Body of pancreas (tissue), 4 donors: ENCODE measurements around the gene CHORDC1. TPM values are rescaled to one million over a fixed set of nuclear protein-coding genes. Genes with fewer than 3 reads are reported as not detected.

Experiments used
- ATAC-seq: fragments of 150-250 bp; one replicate; pipeline ENCODE4 v1.9.1; 2016
- DNase-seq, 4 donors: peaks; one replicate each; pipeline ENCODE4 v3.0.0-alpha.2; 2019
- H3K27ac ChIP-seq, 4 donors: fragments of 200-600 bp; sonication (generic); 1 replicate in 3 of 4; 2 replicates in 1 of 4; pipeline versions ENCODE4 v1.5.1 to v1.6.1; 2016 to 2019; ENCODE audit warnings: mild to moderate bottlenecking in 1 of 4, mixed read lengths in 1 of 4, moderate library complexity in 1 of 4
- H3K27me3 ChIP-seq, 2 donors: fragments of 200-600 bp; sonication (generic); one replicate each; pipeline ENCODE4 v1.6.0; 2016; ENCODE audit warnings: mild to moderate bottlenecking in 1 of 2
- H3K36me3 ChIP-seq, 2 donors: fragments of 200-600 bp; sonication (generic); replicated peaks in 1 of 2; 2 replicates each; pipeline ENCODE4 v1.5.1; 2016; ENCODE audit warnings: low read depth in 2 of 2; ENCODE audit not compliant: insufficient read depth in 1 of 2
- H3K4me1 ChIP-seq: fragments of 200-600 bp; sonication (generic); one replicate; pipeline ENCODE4 v1.6.0; 2016
- H3K4me3 ChIP-seq, 2 donors: fragments of 200-600 bp; sonication (generic); 1 replicate in 1 of 2; 2 replicates in 1 of 2; pipeline ENCODE4 v1.5.1; 2016 to 2019
- H3K9me3 ChIP-seq, 3 donors: fragments of 200-600 bp; sonication (generic); 1 replicate in 2 of 3; 2 replicates in 1 of 3; pipeline ENCODE4 v1.5.1; 2016
- POLR2A ChIP-seq, 3 donors: fragments of 450-650 bp; IDR thresholded peaks; one replicate each; pipeline ENCODE4 v1.6.1; 2016; ENCODE audit warnings: antibody characterized with exemption in 3 of 3, mild to moderate bottlenecking in 2 of 3
- WGBS, 2 donors: methylation state at CpG; one replicate each; pipeline ENCODE4 v1.1.5; 2017; 5-methylcytosine and 5-hydroxymethylcytosine counted together
- intact Hi-C: fragments of 100-400 bp; cut with DNase I; formaldehyde crosslinking; loops from one replicate; pipeline ENCODE4 v1.15.1; 2023
- total RNA-seq, 2 donors: library from RNA; depleted of rRNA; stranded (reverse); fragments of >200 nt; gene quantifications; one replicate each; pipeline ENCODE4 v1.1.0, GENCODE V29; 2016
- TF ChIP-seq, protein P1 (sequence below), 7 experiments: fragments of 450-650 bp in 4 of 7; fragments of 200-600 bp in 3 of 7; sonication (generic) in 3 of 7; IDR thresholded peaks; one replicate each; pipeline ENCODE4 v1.5.1; 2016 to 2019; ENCODE audit warnings: antibody characterized with exemption in 7 of 7

CHORDC1 gene
- total RNA-seq, 2 donors from 2014 or later = 27.8 to 41.5 TPM

- intact Hi-C loops = no loop called here
- DNase-seq = no peak
These were observed 12.1 kb upstream of the CHORDC1 start for GRCh38 chr11:90234977-90235376.

DNA sequence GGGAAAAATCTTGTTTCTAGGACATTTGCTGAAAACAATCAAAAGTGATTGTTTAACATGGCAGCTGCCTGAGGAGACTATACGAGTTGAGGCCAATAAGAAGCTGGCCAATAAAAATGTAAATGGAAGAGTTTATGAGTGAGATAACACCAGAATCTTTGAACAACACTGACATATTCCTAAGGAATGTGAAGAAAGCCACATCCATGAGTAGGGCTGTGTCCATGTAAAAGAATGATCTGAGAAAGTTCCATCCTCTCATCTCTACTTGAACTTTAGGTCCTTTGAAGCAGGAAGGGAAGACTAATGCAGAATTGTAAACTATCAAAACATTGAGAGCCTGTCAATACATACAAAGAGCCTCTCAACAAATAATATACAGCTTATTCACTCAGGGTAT lies 6.9 kb upstream of the CHORDC1 start:
- no peaks in the 10 kb centered on the region for H3K4me1 ChIP-seq
- DNase-seq = no peak
- TF ChIP-seq, protein P1, sequence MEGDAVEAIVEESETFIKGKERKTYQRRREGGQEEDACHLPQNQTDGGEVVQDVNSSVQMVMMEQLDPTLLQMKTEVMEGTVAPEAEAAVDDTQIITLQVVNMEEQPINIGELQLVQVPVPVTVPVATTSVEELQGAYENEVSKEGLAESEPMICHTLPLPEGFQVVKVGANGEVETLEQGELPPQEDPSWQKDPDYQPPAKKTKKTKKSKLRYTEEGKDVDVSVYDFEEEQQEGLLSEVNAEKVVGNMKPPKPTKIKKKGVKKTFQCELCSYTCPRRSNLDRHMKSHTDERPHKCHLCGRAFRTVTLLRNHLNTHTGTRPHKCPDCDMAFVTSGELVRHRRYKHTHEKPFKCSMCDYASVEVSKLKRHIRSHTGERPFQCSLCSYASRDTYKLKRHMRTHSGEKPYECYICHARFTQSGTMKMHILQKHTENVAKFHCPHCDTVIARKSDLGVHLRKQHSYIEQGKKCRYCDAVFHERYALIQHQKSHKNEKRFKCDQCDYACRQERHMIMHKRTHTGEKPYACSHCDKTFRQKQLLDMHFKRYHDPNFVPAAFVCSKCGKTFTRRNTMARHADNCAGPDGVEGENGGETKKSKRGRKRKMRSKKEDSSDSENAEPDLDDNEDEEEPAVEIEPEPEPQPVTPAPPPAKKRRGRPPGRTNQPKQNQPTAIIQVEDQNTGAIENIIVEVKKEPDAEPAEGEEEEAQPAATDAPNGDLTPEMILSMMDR (IDR thresholded peaks at IDR 0.05) = no peak
- TF ChIP-seq POLR2A (IDR thresholded peaks at IDR 0.05) = no peak
- H3K27me3 ChIP-seq = no peaks in the 10 kb centered on the region
- no peak for ATAC-seq
- H3K9me3 ChIP-seq = no peaks in the 10 kb centered on the region
- H3K4me3 ChIP-seq = no peak overlapping the region
- intact Hi-C loops = no loop called here
- no peak overlapping the region for H3K27ac ChIP-seq
- no peaks in the 10 kb centered on the region for H3K36me3 ChIP-seq
- WGBS, 2 donors = 71 to 100% methylated on average over 1 of the region's 1 CpG

More at GRCh38 chr11:90234977-90235376, 12.1 kb upstream of the CHORDC1 start:
- H3K4me1 ChIP-seq = no peaks in the 10 kb centered on the region
- WGBS, 2 donors = 45 to 58% methylated on average over 2 of the region's 2 CpGs
- no peak overlapping the region for H3K4me3 ChIP-seq
- ATAC-seq = no peak
- H3K36me3 ChIP-seq = no peaks in the 10 kb centered on the region
- no peak overlapping the region for H3K27ac ChIP-seq
- TF ChIP-seq, protein P1 (IDR thresholded peaks at IDR 0.05) = no peak
- TF ChIP-seq POLR2A (IDR thresholded peaks at IDR 0.05) = no peak
- H3K9me3 ChIP-seq = no peaks in the 10 kb centered on the region
- H3K27me3 ChIP-seq = no peaks in the 10 kb centered on the region

- TF ChIP-seq, protein P1 (IDR thresholded peaks at IDR 0.05) = no peak
- TF ChIP-seq POLR2A (IDR thresholded peaks at IDR 0.05) = no peak
- Histone ChIP-seq H3K27me3 (no peaks in the 10 kb centered on the region), H3K27ac (no peak overlapping the region), H3K4me3 (no peak overlapping the region), H3K36me3 (no peaks in the 10 kb centered on the region), H3K9me3 (no peaks in the 10 kb centered on the region), H3K4me1 (peaks cover 10% of the 10 kb centered on the region)
- no peak for DNase-seq
- 89 to 96% methylated on average over 3 of the region's 3 CpGs for WGBS, 2 donors
- no peak for ATAC-seq
- intact Hi-C loops = no loop called here
These were observed 5.2 kb upstream of the CHORDC1 start for GRCh38 chr11:90228056-90228455.

DNA sequence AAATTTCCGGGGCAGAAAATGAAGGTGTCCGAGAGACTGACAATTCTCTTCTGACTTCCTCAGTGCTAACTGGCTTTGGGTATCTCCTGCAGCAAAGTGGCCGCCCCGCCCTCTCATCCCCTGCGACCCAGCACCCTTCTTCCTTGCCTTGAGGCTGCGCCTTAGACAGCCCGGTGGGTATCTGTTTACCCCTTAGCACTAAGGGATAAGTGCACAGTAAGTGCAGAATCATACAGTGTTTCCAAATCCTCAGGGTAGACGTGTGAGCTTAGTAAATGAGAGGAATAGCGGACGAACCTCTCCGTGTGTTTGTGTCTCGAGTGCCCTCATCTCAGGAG lies 368 bp upstream of the CHORDC1 start:
- WGBS, 2 donors = 0 to 1% methylated on average over 12 of the region's 12 CpGs
- DNase-seq = no peak
- H3K27ac ChIP-seq = peak overlapping the region; percentile 83 to 91 (median 85)
- intact Hi-C loops = no loop called here
- H3K4me1 ChIP-seq = peaks cover 29% of the 10 kb centered on the region
- H3K27me3 ChIP-seq = no peaks in the 10 kb centered on the region
- peak; percentile 49 for ATAC-seq
- no peaks in the 10 kb centered on the region for H3K9me3 ChIP-seq
- TF ChIP-seq, protein P1 (IDR thresholded peaks at IDR 0.05) = no peak
- peak in 2 of 3 donors; percentile 35 to 36 for TF ChIP-seq POLR2A (IDR thresholded peaks at IDR 0.05)
- peak overlapping the region; percentile 67 for H3K4me3 ChIP-seq
- no peaks in the 10 kb centered on the region for H3K36me3 ChIP-seq

- ATAC-seq (peak; percentile 19), DNase-seq (no peak)
- H3K36me3 ChIP-seq = no peaks in the 10 kb centered on the region
- peaks cover 29% of the 10 kb centered on the region for H3K4me1 ChIP-seq
- TF ChIP-seq, protein P1 (IDR thresholded peaks at IDR 0.05) = no peak
- TF ChIP-seq POLR2A (IDR thresholded peaks at IDR 0.05) = no peak
- peak overlapping the region; percentile 83 to 91 (median 85) for H3K27ac ChIP-seq
- H3K9me3 ChIP-seq = no peaks in the 10 kb centered on the region
- no peaks in the 10 kb centered on the region for H3K27me3 ChIP-seq
- WGBS, 2 donors = 5 to 7% methylated on average over 16 of the region's 16 CpGs
- intact Hi-C loops = no loop called here
- peak overlapping the region; percentile 67 for H3K4me3 ChIP-seq
These were observed 918 bp downstream of the CHORDC1 start for GRCh38 chr11:90221803-90222458.
